GM19239 (cell line): ENCODE data around the gene REX1BD.
A peak's percentile ranks its signal among the peaks of the same experiment; 100 is the strongest.
"Not testable (repeated sequence)": the region's sequence is repeated elsewhere in the genome, so short reads cannot be mapped to it uniquely, and the experiment has no call there.

Experiments used
- DNase-seq: peaks from one replicate; pipeline ENCODE4 v3.0.0; 2011; ENCODE audit warnings: low spot score; ENCODE audit not compliant: insufficient read length
- FAIRE-seq: peaks from 2 replicates; lab custom pipeline; 2011; peaks lifted over from hg19 to GRCh38; lab: Jason Lieb, UNC

The REX1BD gene

GRCh38 chr19:18576383-18576782 is 12.2 kb upstream of the REX1BD start:
- DNase-seq (no peak), FAIRE-seq (no peak)

GRCh38 chr19:18577365-18577914 is 11.2 kb upstream of the REX1BD start:
- DNase-seq (no peak), FAIRE-seq (no peak)

DNA sequence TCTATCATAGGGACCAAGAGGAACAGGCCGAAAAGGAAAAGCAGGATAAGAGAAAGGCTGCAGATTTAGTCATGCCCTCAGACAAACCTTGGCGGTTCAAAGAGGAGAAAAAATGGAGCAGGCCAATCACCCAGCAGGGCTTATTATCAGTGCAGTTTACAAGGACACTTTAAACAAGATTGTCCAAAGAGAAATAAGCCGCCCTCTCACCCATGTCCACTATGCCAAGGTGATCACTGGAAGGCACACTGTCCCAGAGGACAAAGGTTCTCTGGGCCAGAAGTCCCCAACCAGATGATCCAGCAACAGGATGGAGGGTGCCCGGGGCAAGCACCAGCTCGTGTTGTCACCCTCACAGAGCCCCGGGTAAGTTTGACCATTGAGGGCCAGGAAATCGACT is 8.3 kb upstream of the REX1BD start:
- DNase-seq (no peak), FAIRE-seq (no peak)

- FAIRE-seq (no peak), DNase-seq (no peak)
Measured at GRCh38 chr19:18586306-18586705, 2.3 kb upstream of the REX1BD start.

- no peak for DNase-seq
Measured at GRCh38 chr19:18587561-18587960, 1.0 kb upstream of the REX1BD start.

GRCh38 chr19:18587962-18588610 is 512 bp upstream of the REX1BD start:
- FAIRE-seq: no peak
- DNase-seq: no peak

More at GRCh38 chr19:18587561-18587960, 1.0 kb upstream of the REX1BD start:
- FAIRE-seq: no peak

- no peak for DNase-seq
- peak; percentile 26 for FAIRE-seq
Measured at GRCh38 chr19:18589380-18590272, 1.0 kb downstream of the REX1BD start.

- DNase-seq (no peak), FAIRE-seq (no peak)
Measured at GRCh38 chr19:18590273-18591272, 2.0 kb downstream of the REX1BD start.

DNA sequence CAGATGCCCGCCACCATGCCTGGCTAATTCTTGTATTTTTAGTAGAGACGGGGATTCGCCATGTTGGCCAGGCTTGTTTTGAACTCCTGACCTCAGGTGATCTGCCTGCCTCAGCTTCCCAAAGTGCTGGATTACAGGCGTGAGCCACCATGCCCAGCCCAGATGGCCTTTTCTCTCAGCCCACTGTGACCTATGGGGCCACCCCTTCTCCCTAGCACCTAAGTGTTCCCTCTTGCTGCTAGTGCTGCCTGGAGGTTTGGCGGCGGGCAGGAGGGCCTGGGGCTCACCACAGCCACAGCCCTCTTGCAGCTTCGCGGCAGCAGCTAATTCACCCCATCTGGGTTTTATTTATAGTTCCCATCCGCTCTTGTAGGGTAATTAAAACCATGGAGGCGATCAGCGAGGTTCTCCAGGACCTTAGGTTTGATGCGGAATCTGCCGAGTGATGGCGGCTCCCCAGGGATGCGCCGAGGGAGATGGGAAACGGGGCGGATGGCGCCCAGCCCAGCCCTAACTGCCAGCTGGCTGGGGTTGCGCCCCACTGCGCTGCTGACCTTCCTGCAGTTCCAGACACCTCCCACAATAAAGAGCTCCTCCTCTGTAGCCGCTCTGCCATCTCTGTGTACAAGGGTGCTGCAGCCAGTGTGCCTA is 3.3 kb downstream of the REX1BD start:
- DNase-seq (no peak), FAIRE-seq (no peak)

- FAIRE-seq: not testable (repeated sequence)
Measured at GRCh38 chr19:18592732-18593131, 4.1 kb downstream of the REX1BD start.

GRCh38 chr19:18593367-18594095 is 4.9 kb downstream of the REX1BD start:
- DNase-seq (no peak), FAIRE-seq (no peak)

More at GRCh38 chr19:18592732-18593131, 4.1 kb downstream of the REX1BD start:
- not testable (repeated sequence) for DNase-seq

- no peak for FAIRE-seq
- DNase-seq: peak; percentile 93
Measured at GRCh38 chr19:18594096-18594823, 5.7 kb downstream of the REX1BD start.

- FAIRE-seq: no peak
Measured at GRCh38 chr19:18594824-18595373, 6.3 kb downstream of the REX1BD start.

DNA sequence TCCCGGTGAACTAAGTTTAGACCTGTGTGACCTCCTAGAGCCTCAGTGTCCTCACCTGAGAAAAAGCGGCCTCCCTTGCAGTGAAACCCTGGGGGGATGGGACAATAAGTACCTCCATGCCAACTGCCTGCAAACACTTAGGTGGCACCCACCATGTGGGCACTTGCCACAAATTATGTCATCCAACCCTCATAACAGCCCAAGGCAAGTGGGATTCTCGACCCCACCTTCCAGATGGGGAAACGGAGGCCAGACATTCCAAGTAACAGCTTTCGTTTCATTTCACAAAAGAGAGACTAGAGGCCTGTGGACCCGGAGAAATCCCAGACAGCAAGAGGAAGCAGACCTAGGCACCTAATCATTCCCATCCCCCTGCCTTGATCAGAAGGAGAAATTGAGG is 6.9 kb downstream of the REX1BD start:
- FAIRE-seq: no peak
- no peak for DNase-seq

More at GRCh38 chr19:18594824-18595373, 6.3 kb downstream of the REX1BD start:
- no peak for DNase-seq

- DNase-seq: no peak
- no peak for FAIRE-seq
Measured at GRCh38 chr19:18596752-18597157, 8.2 kb downstream of the REX1BD start.

GRCh38 chr19:18597809-18598660 is 9.4 kb downstream of the REX1BD start:
- no peak for FAIRE-seq
- DNase-seq: no peak

DNA sequence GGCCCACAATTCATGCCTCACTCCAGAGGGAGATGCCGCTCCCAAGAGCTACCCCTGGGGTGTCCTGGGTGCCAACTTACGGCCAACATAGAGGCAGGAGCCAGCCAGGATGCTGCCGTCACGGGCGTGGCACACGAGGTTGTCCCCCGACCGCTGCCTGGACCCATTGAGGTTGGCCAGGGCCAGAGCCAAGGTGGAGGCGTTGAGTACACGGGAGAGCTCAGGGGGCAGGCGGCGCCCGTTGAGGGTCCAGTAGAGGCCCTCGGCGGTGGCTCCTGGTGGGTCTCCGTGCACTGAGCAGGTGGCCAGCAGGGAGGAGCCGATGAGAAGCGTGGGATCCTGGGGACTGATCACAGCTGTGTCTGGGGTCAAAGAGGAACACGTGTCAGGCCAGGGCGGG is 10.9 kb downstream of the REX1BD start:
- DNase-seq (no peak), FAIRE-seq (no peak)
